Keratinocyte (primary cell): ENCODE results near the gene PLCH2. TPM values are rescaled to one million over a fixed set of nuclear protein-coding genes. Genes with fewer than 3 reads are reported as not detected.

Experiments used
- DNase-seq: peaks from one replicate; pipeline ENCODE4 v3.0.0-alpha.2; 2011; ENCODE audit warnings: low read depth, missing footprints, low spot score
- FAIRE-seq: peaks from 2 replicates; lab custom pipeline; 2011; peaks lifted over from hg19 to GRCh38; lab: Jason Lieb, UNC
- H2AFZ ChIP-seq: 2 replicates; pipeline ENCODE4 v1.6.0; 2012; ENCODE audit warnings: low read length, control low read depth, inconsistent platforms; ENCODE audit not compliant: control insufficient read depth
- H3K27ac ChIP-seq: 2 replicates; pipeline ENCODE4 v1.5.1; 2011; ENCODE audit warnings: low read length; ENCODE audit not compliant: control insufficient read depth, insufficient read depth
- H3K27me3 ChIP-seq: 3 replicates; pipeline ENCODE4 v1.6.0; 2011; ENCODE audit warnings: low read length; ENCODE audit not compliant: control insufficient read depth, insufficient read depth; ENCODE audit errors: extremely low read depth
- H3K36me3 ChIP-seq, 2 experiments: 2 replicates in 1 of 2; 3 replicates in 1 of 2; pipeline ENCODE4 v1.5.1; 2011; ENCODE audit warnings: low read length in 2 of 2, mild to moderate bottlenecking in 1 of 2; ENCODE audit not compliant: control insufficient read depth in 2 of 2, insufficient read depth in 2 of 2; ENCODE audit errors: extremely low read depth in 1 of 2
- H3K4me1 ChIP-seq: 3 replicates; pipeline ENCODE4 v1.5.1; 2011; ENCODE audit warnings: low read length; ENCODE audit not compliant: control insufficient read depth, insufficient read depth; ENCODE audit errors: extremely low read depth
- H3K4me2 ChIP-seq: 3 replicates; pipeline ENCODE4 v1.6.0; 2011; ENCODE audit warnings: low read depth, low read length; ENCODE audit not compliant: control insufficient read depth, insufficient read depth; ENCODE audit errors: extremely low read depth
- H3K4me3 ChIP-seq, 3 experiments: fragments of 200-600 bp in 1 of 3; sonication (generic) in 1 of 3; 2 replicates in 2 of 3; 3 replicates in 1 of 3; pipeline ENCODE4 v1.5.1; 2011 to 2016; ENCODE audit warnings: low read length in 3 of 3, mild to moderate bottlenecking in 3 of 3, control low read depth in 2 of 3, inconsistent platforms in 1 of 3, low read depth in 1 of 3, mixed read lengths in 1 of 3, mixed run types in 1 of 3, moderate library complexity in 1 of 3; ENCODE audit not compliant: control insufficient read depth in 2 of 3, insufficient read depth in 2 of 3; ENCODE audit errors: extremely low read depth in 1 of 3
- H3K79me2 ChIP-seq: 2 replicates; pipeline ENCODE4 v1.6.0; 2012; ENCODE audit warnings: low read length; ENCODE audit not compliant: control insufficient read depth, insufficient read depth
- H3K9ac ChIP-seq: 3 replicates; pipeline ENCODE4 v1.6.0; 2011; ENCODE audit warnings: low read length; ENCODE audit not compliant: control insufficient read depth, insufficient read depth; ENCODE audit errors: extremely low read depth
- H3K9me1 ChIP-seq: 3 replicates; pipeline ENCODE4 v1.6.0; 2011; ENCODE audit warnings: low read length; ENCODE audit not compliant: control insufficient read depth, insufficient read depth; ENCODE audit errors: extremely low read depth
- H3K9me3 ChIP-seq: 2 replicates; pipeline ENCODE4 v1.5.1; 2012; ENCODE audit warnings: low read depth, low read length; ENCODE audit not compliant: control insufficient read depth
- H4K20me1 ChIP-seq: 3 replicates; pipeline ENCODE4 v1.6.0; 2011; ENCODE audit warnings: low read length; ENCODE audit not compliant: control insufficient read depth, insufficient read depth; ENCODE audit errors: extremely low read depth
- CTCF ChIP-seq, 3 experiments: IDR thresholded peaks in 1 of 3; conservative IDR thresholded peaks in 1 of 3; optimal IDR thresholded peaks in 1 of 3; 2 replicates in 2 of 3; 3 replicates in 1 of 3; pipeline versions ENCODE3 to v1.5.1; 2011; ENCODE audit warnings: low read length in 3 of 3, mild to moderate bottlenecking in 3 of 3, moderate library complexity in 2 of 3, control low read depth in 1 of 3, inconsistent platforms in 1 of 3; ENCODE audit not compliant: insufficient read depth in 2 of 3; ENCODE audit errors: extremely low read depth in 1 of 3
- EZH2 ChIP-seq: IDR thresholded peaks from one replicate; pipeline ENCODE4 v1.6.1; 2012; ENCODE audit warnings: inconsistent platforms, mild to moderate bottlenecking, low read length, moderate library complexity
- dilution Hi-C: fragments of 300-500 bp; cut with MboI; formaldehyde crosslinking; loops from one replicate; pipeline ENCODE4 v1.7.0; 2020; ENCODE audit warnings: low sequenced_read_pairs; ENCODE audit not compliant: extremely low pct_ligation_motif_present
- polyA plus RNA-seq, 5 experiments: library from polyadenylated mRNA; depleted of rRNA in 3 of 5; stranded (reverse) in 3 of 5; stranded (forward) in 1 of 5; unstranded in 1 of 5; fragments of >200 nt; gene quantifications; 1 replicate in 1 of 5; 2 replicates in 3 of 5; 3 replicates in 1 of 5; pipeline versions ENCODE4 v1.2.1 to v1.2.3, GENCODE V29; 2011 to 2012; ENCODE audit warnings: missing spikeins in 2 of 5, low read depth in 1 of 5, low replicate concordance in 1 of 5

The PLCH2 gene
- polyA plus RNA-seq, 1 donor (not counting 4 experiments of a cell fraction or from before 2014, with no cell fraction given): 57.4 TPM

GRCh38 chr1:2472109-2472508, 4.0 kb upstream of the PLCH2 start:
- H3K27ac ChIP-seq: no peak overlapping the region
- TF ChIP-seq CTCF (optimal IDR thresholded peaks at IDR 0.05 in 1 of 3, IDR thresholded peaks at IDR 0.05 in 1 of 3, conservative IDR thresholded peaks at IDR 0.05 in 1 of 3; ENCODE audit: extremely low read depth in 1 of 3, insufficient read depth in 2 of 3, low read length in 3 of 3) (no peak), EZH2 (no peak)
- dilution Hi-C loops: no loop called here
- H3K4me3 ChIP-seq: no peak overlapping the region
- no peaks in the 10 kb centered on the region for H3K4me1 ChIP-seq
- H3K79me2 ChIP-seq: peaks cover 86% of the 10 kb centered on the region
- DNase-seq (no peak), FAIRE-seq (no peak)
- no peak overlapping the region for H3K9ac ChIP-seq
- no peaks in the 10 kb centered on the region for H3K27me3 ChIP-seq
- no peak overlapping the region for H3K4me2 ChIP-seq
- H2AFZ ChIP-seq: no peak overlapping the region
- H3K9me3 ChIP-seq: no peaks in the 10 kb centered on the region
- H4K20me1 ChIP-seq: peaks cover 37% of the 10 kb centered on the region
- H3K36me3 ChIP-seq: peaks cover 3 to 8% of the 10 kb centered on the region in 2 experiments
- peaks cover 2% of the 10 kb centered on the region for H3K9me1 ChIP-seq

GRCh38 chr1:2472561-2473177, 3.4 kb upstream of the PLCH2 start:
- FAIRE-seq (no peak), DNase-seq (no peak)
- peaks cover under 1% of the 10 kb centered on the region for H3K9me1 ChIP-seq
- peaks cover 3 to 8% of the 10 kb centered on the region in 2 experiments for H3K36me3 ChIP-seq
- H3K9ac ChIP-seq: no peak overlapping the region
- no peak overlapping the region for H3K27ac ChIP-seq
- dilution Hi-C loops: no loop called here
- no peak for TF ChIP-seq EZH2
- TF ChIP-seq CTCF (optimal IDR thresholded peaks at IDR 0.05 in 1 of 3, IDR thresholded peaks at IDR 0.05 in 1 of 3, conservative IDR thresholded peaks at IDR 0.05 in 1 of 3; ENCODE audit: extremely low read depth in 1 of 3, insufficient read depth in 2 of 3, low read length in 3 of 3): no peak
- no peaks in the 10 kb centered on the region for H3K27me3 ChIP-seq
- H4K20me1 ChIP-seq: peaks cover 33% of the 10 kb centered on the region
- no peaks in the 10 kb centered on the region for H3K9me3 ChIP-seq
- H3K4me1 ChIP-seq: no peaks in the 10 kb centered on the region
- H3K4me2 ChIP-seq: no peak overlapping the region
- H3K4me3 ChIP-seq: no peak overlapping the region
- H3K79me2 ChIP-seq: peaks cover 87% of the 10 kb centered on the region
- no peak overlapping the region for H2AFZ ChIP-seq
